GM12891 (cell line): ENCODE results near the gene SERP2.

ENCODE experiments used
- POLR2A ChIP-seq: IDR thresholded peaks from 2 replicates; pipeline ENCODE4 v1.6.1; 2011; ENCODE audit warnings: low read depth, low read length, control low read depth
- TAF1 ChIP-seq: IDR thresholded peaks from 2 replicates; pipeline ENCODE4 v1.6.1; 2011; ENCODE audit warnings: low read depth, low read length, control low read depth

DNA sequence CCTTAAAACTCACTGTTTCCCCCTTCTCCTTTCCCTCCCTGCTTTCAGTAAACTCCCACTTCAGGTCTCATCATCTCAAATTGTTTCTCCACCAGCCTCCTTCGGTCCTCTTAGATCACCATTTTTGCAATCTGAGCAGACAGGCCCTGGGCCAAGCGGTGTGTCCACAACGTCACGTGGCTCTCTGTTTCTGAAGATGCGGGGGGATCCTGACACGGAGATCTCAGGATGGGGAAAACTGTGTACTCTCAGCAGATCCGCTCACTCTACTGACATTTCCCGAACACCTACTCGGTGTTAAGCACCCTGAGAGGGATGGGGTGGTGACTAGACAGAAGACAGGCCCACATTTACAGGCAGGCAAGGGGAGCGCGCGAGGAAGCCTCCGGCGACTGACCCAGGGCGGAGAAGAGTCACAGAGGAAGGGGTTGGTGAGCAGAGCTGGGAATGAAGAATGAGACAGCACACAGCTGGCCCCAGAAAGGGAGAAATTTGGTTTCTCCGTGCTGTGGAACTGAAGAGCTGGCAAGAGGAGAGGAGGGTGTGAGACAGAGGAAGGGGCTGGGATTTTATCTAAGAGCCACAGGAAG lies 38.8 kb downstream of the SERP2 start:
- TF ChIP-seq TAF1 (no peak), POLR2A (no peak)
